CD4-positive, CD25-positive, alpha-beta regulatory T cell (primary cell): Measurements from ENCODE around the gene RNF10. TPM values are rescaled to one million over a fixed set of nuclear protein-coding genes. Genes with fewer than 3 reads are reported as not detected.

Experiments
- ATAC-seq, 2 donors: fragments of 150-1000 bp; cut with Tn5 transposase; one replicate each; pipeline ENCODE4 v1.10.0; 2021; ENCODE audit warnings: low read depth in 2 of 2, moderate number of reproducible peaks in 2 of 2, moderate library complexity in 1 of 2
- DNase-seq, 3 donors: peaks; one replicate each; pipeline versions ENCODE4 v3.0.0 to v3.0.0-alpha.2; 2012 to 2022; ENCODE audit warnings: mixed read lengths in 1 of 3
- H3K27ac ChIP-seq: one replicate; pipeline ENCODE4 v1.7.0; 2013; ENCODE audit warnings: mild to moderate bottlenecking, low read length; ENCODE audit not compliant: insufficient read depth, poor library complexity, severe bottlenecking
- H3K27me3 ChIP-seq: one replicate; pipeline ENCODE4 v1.7.0; 2013; ENCODE audit warnings: low read length; ENCODE audit not compliant: control insufficient read depth, insufficient read depth
- H3K36me3 ChIP-seq: one replicate; pipeline ENCODE4 v1.7.0; 2013; ENCODE audit warnings: mild to moderate bottlenecking, low read length, moderate library complexity; ENCODE audit not compliant: control insufficient read depth, insufficient read depth
- H3K4me1 ChIP-seq: 2 replicates; pipeline ENCODE4 v1.7.0; 2013; ENCODE audit warnings: mild to moderate bottlenecking, low read length; ENCODE audit not compliant: insufficient read depth, control insufficient read depth, poor library complexity, severe bottlenecking
- H3K4me3 ChIP-seq: one replicate; pipeline ENCODE4 v1.7.0; 2013; ENCODE audit warnings: low read depth, mild to moderate bottlenecking, low read length, moderate library complexity
- H3K9me3 ChIP-seq, 2 experiments: 1 replicate in 1 of 2; 2 replicates in 1 of 2; pipeline ENCODE4 v1.7.0; 2013; ENCODE audit warnings: low read length in 2 of 2, mild to moderate bottlenecking in 1 of 2, moderate library complexity in 1 of 2; ENCODE audit not compliant: control insufficient read depth in 2 of 2
- H3K27ac Mint-ChIP-seq, 3 donors: one replicate each; pipeline ENCODE4 v1.8.0; 2020 to 2022; ENCODE audit warnings: mild to moderate bottlenecking in 3 of 3, mixed read lengths in 3 of 3, moderate library complexity in 2 of 3
- H3K27me3 Mint-ChIP-seq: one replicate; pipeline ENCODE4 v1.8.0; 2022; ENCODE audit warnings: mild to moderate bottlenecking, mixed read lengths
- H3K36me3 Mint-ChIP-seq: one replicate; pipeline ENCODE4 v1.8.0; 2020; ENCODE audit warnings: mixed read lengths
- H3K4me1 Mint-ChIP-seq, 4 donors: one replicate each; pipeline ENCODE4 v1.8.0; 2020 to 2022; ENCODE audit warnings: mixed read lengths in 4 of 4, mild to moderate bottlenecking in 1 of 4
- H3K4me3 Mint-ChIP-seq, 4 donors: one replicate each; pipeline ENCODE4 v1.8.0; 2020 to 2022; ENCODE audit warnings: mild to moderate bottlenecking in 4 of 4, mixed read lengths in 4 of 4, moderate library complexity in 3 of 4
- H3K9me3 Mint-ChIP-seq, 7 donors: one replicate each; pipeline ENCODE4 v1.8.0; 2020 to 2022; ENCODE audit warnings: mixed read lengths in 7 of 7, mild to moderate bottlenecking in 3 of 7, moderate library complexity in 2 of 7
- polyA plus RNA-seq, 4 donors: library from polyadenylated mRNA; unstranded; fragments of 300-500 nt; fragmentation: Illumina TruSeq; gene quantifications; one replicate each; pipeline ENCODE4 v1.2.3, GENCODE V29; 2021
- total RNA-seq: library from RNA; stranded (reverse); gene quantifications from one replicate; pipeline ENCODE4 v1.2.3, GENCODE V29; 2022

The RNF10 gene
- total and polyA plus RNA-seq, 5 donors from 2014 or later = 106 to 434 (median 121) TPM

DNA sequence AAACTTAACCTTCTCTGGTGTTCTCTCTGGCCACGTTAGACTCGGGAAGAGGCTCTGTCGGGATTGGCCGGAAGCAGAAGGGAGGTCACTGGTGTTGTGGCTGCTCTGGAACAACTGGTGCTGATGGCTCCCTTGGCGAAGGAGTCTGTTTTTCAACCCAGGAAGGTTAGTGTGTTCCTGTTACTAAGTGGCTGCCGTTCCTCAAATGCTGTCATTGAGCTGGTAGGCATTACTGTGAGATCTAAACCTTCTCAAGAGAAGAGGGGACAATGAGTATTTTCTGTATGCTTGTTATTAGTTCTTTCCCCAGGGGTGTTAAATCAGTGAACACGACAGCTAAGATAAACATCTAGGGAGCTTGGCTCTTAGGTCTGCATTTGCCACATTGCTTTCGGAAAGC, 28.8 kb downstream of the RNF10 start:
- H3K36me3 Mint-ChIP-seq = peaks cover 40% of the 10 kb centered on the region
- peak overlapping the region in 2 of 3 donors; percentile 29 to 62 for H3K27ac Mint-ChIP-seq
- H3K4me3 Mint-ChIP-seq = peak overlapping the region in 1 of 4 donors; percentile 58
- no peaks in the 10 kb centered on the region for H3K4me1 ChIP-seq
- no peaks in the 10 kb centered on the region for H3K27me3 ChIP-seq
- H3K27me3 Mint-ChIP-seq = no peaks in the 10 kb centered on the region
- peaks cover 0 to 6% (median 1%) of the 10 kb centered on the region in 4 donors for H3K4me1 Mint-ChIP-seq
- H3K9me3 ChIP-seq = no peaks in the 10 kb centered on the region
- H3K9me3 Mint-ChIP-seq = no peaks in the 10 kb centered on the region
- H3K27ac ChIP-seq = no peak overlapping the region
- H3K36me3 ChIP-seq = peaks cover 84% of the 10 kb centered on the region
- ATAC-seq = no peak
- no peak overlapping the region for H3K4me3 ChIP-seq
- DNase-seq = no peak

DNA sequence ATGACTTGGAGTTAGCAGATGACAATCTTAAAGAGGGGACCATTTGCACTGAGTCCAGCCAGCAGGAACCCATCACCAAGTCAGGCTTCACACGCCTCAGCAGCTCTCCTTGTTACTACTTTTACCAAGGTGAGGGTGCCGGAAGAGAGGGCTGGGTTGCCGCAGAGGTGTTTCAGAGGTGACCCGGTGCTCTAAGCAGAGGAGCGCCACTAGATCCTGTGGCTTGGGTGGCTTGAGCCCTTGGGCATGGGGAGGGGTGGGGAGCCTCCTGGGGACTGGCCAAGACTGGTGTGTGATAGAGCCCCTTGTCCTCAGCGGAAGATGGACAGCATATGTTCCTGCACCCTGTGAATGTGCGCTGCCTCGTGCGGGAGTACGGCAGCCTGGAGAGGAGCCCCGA, 29.3 kb downstream of the RNF10 start:
- Mint-ChIP-seq H3K4me1 (peaks cover 0 to 5% (median 1%) of the 10 kb centered on the region in 4 donors), H3K36me3 (peaks cover 39% of the 10 kb centered on the region), H3K27ac (peak overlapping the region in 1 of 3 donors; percentile 29)

DNA sequence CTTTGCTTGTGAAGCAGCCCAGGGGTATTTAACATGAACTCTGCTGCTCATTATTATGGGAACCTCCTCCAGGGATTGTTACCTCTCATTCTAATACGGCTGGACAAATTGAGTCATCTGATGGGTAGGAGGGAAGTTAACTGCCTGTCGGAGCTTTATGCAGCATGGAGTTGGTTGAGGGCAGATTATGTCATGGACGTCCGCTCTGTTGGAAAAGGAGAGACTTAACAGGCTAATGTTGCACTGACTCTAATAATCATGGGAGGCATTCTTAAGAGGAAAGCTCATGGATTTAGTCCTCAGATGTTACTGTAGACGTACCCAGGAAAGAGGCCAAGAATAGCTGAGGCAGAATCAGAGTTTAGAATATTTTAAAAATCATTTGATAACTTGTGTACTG, 37.1 kb downstream of the RNF10 start:
- ATAC-seq (no peak), DNase-seq (no peak)
- Mint-ChIP-seq H3K27ac (no peak overlapping the region), H3K4me1 (peaks cover 0 to 4% (median 3%) of the 10 kb centered on the region in 4 donors), H3K4me3 (peak overlapping the region in 1 of 4 donors; percentile 37), H3K9me3 (peaks cover 0 to 3% (median 0%) of the 10 kb centered on the region in 7 donors), H3K27me3 (no peaks in the 10 kb centered on the region), H3K36me3 (peaks cover 44% of the 10 kb centered on the region)
- Histone ChIP-seq H3K36me3 (peaks cover 88% of the 10 kb centered on the region), H3K9me3 (no peaks in the 10 kb centered on the region), H3K4me3 (no peak overlapping the region), H3K4me1 (no peaks in the 10 kb centered on the region), H3K27me3 (no peaks in the 10 kb centered on the region), H3K27ac (no peak overlapping the region)

More for the DNA sequence above, 29.3 kb downstream of the RNF10 start:
- Histone ChIP-seq H3K27ac (no peak overlapping the region), H3K27me3 (no peaks in the 10 kb centered on the region), H3K36me3 (peaks cover 84% of the 10 kb centered on the region), H3K9me3 (no peaks in the 10 kb centered on the region), H3K4me3 (no peak overlapping the region), H3K4me1 (no peaks in the 10 kb centered on the region)
- Mint-ChIP-seq H3K9me3 (no peaks in the 10 kb centered on the region), H3K27me3 (no peaks in the 10 kb centered on the region), H3K4me3 (no peak overlapping the region)
- ATAC-seq (no peak), DNase-seq (no peak)

DNA sequence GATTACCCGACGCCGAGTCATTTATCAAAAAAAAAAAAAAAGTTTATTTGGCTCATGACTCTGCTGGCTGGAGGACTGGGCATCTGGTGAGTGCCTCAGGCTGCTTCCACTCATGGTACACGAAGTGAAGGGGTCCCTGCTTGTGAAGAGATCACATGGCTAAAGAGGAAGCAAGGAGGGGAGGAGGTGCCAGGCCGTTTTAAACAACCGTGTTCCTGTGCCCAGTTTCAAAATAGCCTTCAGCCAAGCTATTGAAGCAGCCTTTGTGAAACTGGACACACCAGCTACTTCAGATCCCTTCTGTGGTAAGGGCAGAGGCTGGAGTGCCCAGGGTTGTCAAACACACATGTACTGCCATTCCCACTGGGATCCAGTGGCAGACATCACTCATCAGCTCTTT, 39.4 kb downstream of the RNF10 start:
- Histone ChIP-seq H3K27me3 (no peaks in the 10 kb centered on the region), H3K9me3 (no peaks in the 10 kb centered on the region), H3K4me3 (no peak overlapping the region), H3K4me1 (no peaks in the 10 kb centered on the region), H3K27ac (no peak overlapping the region), H3K36me3 (peaks cover 90% of the 10 kb centered on the region)
- Mint-ChIP-seq H3K27ac (no peak overlapping the region), H3K4me3 (no peak overlapping the region), H3K9me3 (peaks cover 0 to 3% (median 0%) of the 10 kb centered on the region in 7 donors), H3K4me1 (peaks cover 0 to 10% (median 4%) of the 10 kb centered on the region in 4 donors), H3K27me3 (no peaks in the 10 kb centered on the region), H3K36me3 (peaks cover 49% of the 10 kb centered on the region)
- DNase-seq (no peak), ATAC-seq (no peak)

DNA sequence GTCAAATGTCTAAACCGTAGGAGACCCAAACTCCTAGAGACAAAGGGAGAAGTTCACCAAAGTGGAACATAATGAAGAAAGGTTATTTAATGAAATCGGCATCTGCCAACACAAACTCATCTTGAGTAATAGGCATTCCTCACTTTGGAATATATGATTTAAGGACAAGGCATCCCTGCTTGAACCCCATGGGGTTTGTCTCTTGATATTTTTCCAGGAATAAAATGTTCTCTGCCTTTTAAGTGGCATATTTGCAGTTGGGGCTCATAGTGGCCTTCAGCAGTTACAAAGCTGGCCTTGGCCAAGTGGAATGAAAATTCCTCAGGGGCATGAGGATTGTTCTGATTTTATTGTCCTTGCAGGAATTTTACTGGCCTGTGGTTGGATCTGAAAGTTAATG, 40.0 kb downstream of the RNF10 start:
- H3K27ac Mint-ChIP-seq = peak overlapping the region in 1 of 3 donors; percentile 60
- Histone ChIP-seq H3K27ac (no peak overlapping the region), H3K9me3 (no peaks in the 10 kb centered on the region), H3K4me1 (no peaks in the 10 kb centered on the region), H3K4me3 (no peak overlapping the region), H3K27me3 (no peaks in the 10 kb centered on the region), H3K36me3 (peaks cover 90% of the 10 kb centered on the region)
- peaks cover 0 to 10% (median 5%) of the 10 kb centered on the region in 4 donors for H3K4me1 Mint-ChIP-seq
- DNase-seq (no peak), ATAC-seq (no peak)
- no peaks in the 10 kb centered on the region for H3K27me3 Mint-ChIP-seq
- no peak overlapping the region for H3K4me3 Mint-ChIP-seq
- peaks cover 49% of the 10 kb centered on the region for H3K36me3 Mint-ChIP-seq
- H3K9me3 Mint-ChIP-seq = peaks cover 0 to 3% (median 0%) of the 10 kb centered on the region in 7 donors

DNA sequence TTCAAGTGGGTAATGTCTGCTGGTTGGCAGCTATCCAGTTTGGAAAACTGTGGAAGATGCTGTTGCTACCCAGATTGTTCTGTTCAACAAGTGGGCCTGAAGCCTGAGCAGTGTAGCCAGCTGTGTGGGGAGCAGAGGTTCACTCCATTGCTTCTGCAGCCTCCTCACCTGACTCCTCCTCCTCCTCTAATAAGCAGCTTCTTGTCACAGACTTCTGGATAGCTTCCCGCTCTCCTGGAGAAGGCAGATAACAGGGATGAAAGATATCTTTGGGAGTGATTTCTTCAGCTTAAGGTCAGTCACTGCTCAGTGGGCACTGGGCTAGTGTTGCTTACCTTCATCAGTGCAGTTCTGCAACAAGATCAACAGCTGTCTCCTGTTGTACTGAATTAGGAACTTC, 45.0 kb downstream of the RNF10 start:
- H3K9me3 ChIP-seq = no peaks in the 10 kb centered on the region
- peaks cover 32% of the 10 kb centered on the region for H3K4me1 ChIP-seq
- H3K27me3 Mint-ChIP-seq = peaks cover 12% of the 10 kb centered on the region
- peaks cover 49% of the 10 kb centered on the region for H3K36me3 ChIP-seq
- H3K9me3 Mint-ChIP-seq = no peaks in the 10 kb centered on the region
- peaks cover 7 to 48% (median 28%) of the 10 kb centered on the region in 4 donors for H3K4me1 Mint-ChIP-seq
- H3K4me3 ChIP-seq = no peak overlapping the region
- ATAC-seq (no peak), DNase-seq (no peak)
- peaks cover 4% of the 10 kb centered on the region for H3K27me3 ChIP-seq
- peak overlapping the region in 2 of 4 donors; percentile 90 to 99 for H3K4me3 Mint-ChIP-seq
- no peak overlapping the region for H3K27ac ChIP-seq
- peaks cover 17% of the 10 kb centered on the region for H3K36me3 Mint-ChIP-seq
- peak overlapping the region in 1 of 3 donors; percentile 70 for H3K27ac Mint-ChIP-seq

DNA sequence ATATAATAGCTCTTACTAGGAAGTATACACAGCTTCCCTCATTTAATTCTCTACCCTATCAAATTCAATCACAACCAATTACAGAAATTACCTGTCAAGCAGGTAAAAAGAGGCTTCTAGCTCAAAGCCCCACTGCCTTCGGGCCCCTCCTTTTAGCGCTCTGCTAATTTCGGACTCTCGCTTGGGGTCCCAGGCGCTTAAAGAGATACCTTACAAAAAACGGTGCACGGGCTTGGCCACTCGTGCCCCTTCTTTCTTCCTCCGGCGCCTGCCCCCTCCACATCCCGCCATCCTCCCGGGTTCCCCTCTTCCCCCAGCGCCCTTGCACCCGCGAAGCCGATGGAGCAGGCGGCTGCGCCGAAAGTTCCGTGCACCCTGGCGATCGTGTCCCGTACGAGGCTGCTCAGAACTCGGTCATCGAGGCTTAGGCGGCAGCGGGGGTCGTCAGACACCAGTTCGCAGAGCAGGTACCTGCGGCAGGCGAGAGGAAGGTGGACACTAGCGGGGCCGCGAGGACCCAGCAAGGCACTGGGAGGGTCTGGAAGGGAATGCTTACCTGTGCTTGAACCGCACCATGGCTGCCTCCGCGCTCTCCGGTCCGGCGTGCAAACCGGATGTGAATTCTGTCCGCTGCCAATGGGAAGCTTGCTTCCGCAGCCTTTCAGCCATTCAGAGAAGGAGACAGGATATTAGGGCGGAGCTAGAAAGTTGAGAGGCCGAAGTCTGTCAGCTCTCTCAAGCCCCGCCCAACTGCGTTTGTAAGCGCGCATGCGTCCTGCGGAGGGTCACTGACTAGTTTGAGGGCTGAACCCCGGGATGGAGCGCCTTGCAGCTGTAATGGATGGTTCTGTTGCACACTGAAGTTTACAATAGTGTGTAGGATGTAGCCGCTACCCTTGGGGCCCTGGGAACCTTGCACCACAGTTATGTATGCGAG, 46.9 kb downstream of the RNF10 start, which contains the start of gene POP5:
Gene POP5 (minus strand): TSS at position 616 of the 937 bp plus-strand sequence. CDS start 40 bp downstream, at position 576.
- Histone ChIP-seq H3K9me3 (no peaks in the 10 kb centered on the region), H3K4me3 (peak within 1 kb of the TSS; percentile 87), H3K27me3 (peaks cover 4% of the 10 kb centered on the region), H3K27ac (peak within 1 kb of the TSS; percentile 64), H3K4me1 (peaks cover 40% of the 10 kb centered on the region), H3K36me3 (peaks cover 32% of the 10 kb centered on the region)
- no peaks in the 10 kb centered on the region for H3K9me3 Mint-ChIP-seq
- peak within 1 kb of the TSS; percentile 90 to 99 (median 98) for H3K4me3 Mint-ChIP-seq
- H3K27ac Mint-ChIP-seq = peak within 1 kb of the TSS; percentile 95 to 98 (median 96)
- H3K27me3 Mint-ChIP-seq = peaks cover 29% of the 10 kb centered on the region
- peaks cover 7 to 54% (median 28%) of the 10 kb centered on the region in 4 donors for H3K4me1 Mint-ChIP-seq
- peaks cover 14% of the 10 kb centered on the region for H3K36me3 Mint-ChIP-seq
- peak; percentile 90 to 93 for ATAC-seq
- peak; percentile 91 to 97 (median 93) for DNase-seq
